ENCODE results near the gene DCST2. TPM values are rescaled to one million over a fixed set of nuclear protein-coding genes. Genes with fewer than 3 reads are reported as not detected.
A peak's percentile ranks its signal among the peaks of the same experiment; 100 is the strongest.

DCST2 gene
- polyA plus RNA-seq, 4 donors: 1.9 to 27.1 (median 10.6) TPM

- Histone ChIP-seq H3K4me3 (ENCODE audit: low read depth in 1 of 3, low read length in 3 of 3) (no peak overlapping the region), H3K27ac (ENCODE audit: low read depth in 1 of 3, low read length in 2 of 3) (peak overlapping the region in 2 of 3 donors; percentile 8 to 56), H3K27me3 (ENCODE audit: control insufficient read depth in 3 of 3, insufficient read depth in 3 of 3, low read length in 3 of 3) (no peaks in the 10 kb centered on the region), H3K36me3 (ENCODE audit: control insufficient read depth in 3 of 3, insufficient read depth in 2 of 3, low read depth in 1 of 3, low read length in 3 of 3) (peaks cover 6 to 56% (median 19%) of the 10 kb centered on the region in 3 donors), H3K4me1 (ENCODE audit: control insufficient read depth in 3 of 3, insufficient read depth in 2 of 3, low read depth in 1 of 3, low read length in 2 of 3) (peaks cover 2 to 22% (median 5%) of the 10 kb centered on the region in 3 donors), H3K9me3 (ENCODE audit: control insufficient read depth in 2 of 2, insufficient read depth in 1 of 2, low read depth in 1 of 2, low read length in 1 of 2) (no peaks in the 10 kb centered on the region)
- FAIRE-seq (no peak), DNase-seq (no peak)
- 85 to 92% (median 85%) methylated on average over 8 of the region's 8 CpGs for WGBS, 3 donors
These were observed 14.8 kb downstream of the DCST2 start for GRCh38 chr1:155018617-155019348.

- DNase-seq (no peak), FAIRE-seq (no peak)
- H3K4me1 ChIP-seq (ENCODE audit: control insufficient read depth in 3 of 3, insufficient read depth in 2 of 3, low read depth in 1 of 3, low read length in 2 of 3): peaks cover 2 to 28% (median 13%) of the 10 kb centered on the region in 3 donors
- peaks cover 6 to 61% (median 19%) of the 10 kb centered on the region in 3 donors for H3K36me3 ChIP-seq (ENCODE audit: control insufficient read depth in 3 of 3, insufficient read depth in 2 of 3, low read depth in 1 of 3, low read length in 3 of 3)
- peak overlapping the region in 2 of 3 donors; percentile 26 to 38 for H3K4me3 ChIP-seq (ENCODE audit: low read depth in 1 of 3, low read length in 3 of 3)
- no peaks in the 10 kb centered on the region for H3K9me3 ChIP-seq (ENCODE audit: control insufficient read depth in 2 of 2, insufficient read depth in 1 of 2, low read depth in 1 of 2, low read length in 1 of 2)
- H3K27ac ChIP-seq (ENCODE audit: low read depth in 1 of 3, low read length in 2 of 3): peak overlapping the region; percentile 83 to 99 (median 93)
- no peaks in the 10 kb centered on the region for H3K27me3 ChIP-seq (ENCODE audit: control insufficient read depth in 3 of 3, insufficient read depth in 3 of 3, low read length in 3 of 3)
- WGBS, 3 donors: 32 to 43% (median 39%) methylated on average over 6 of the region's 6 CpGs
These were observed 15.7 kb downstream of the DCST2 start for GRCh38 chr1:155017946-155018316.

- DNase-seq (peak; percentile 97 to 98), FAIRE-seq (no peak)
- WGBS, 3 donors: 3 to 6% (median 4%) methylated on average over 16 to 49 of the region's 49 CpGs
- H3K36me3 ChIP-seq (ENCODE audit: control insufficient read depth in 3 of 3, insufficient read depth in 2 of 3, low read depth in 1 of 3, low read length in 3 of 3): peaks cover 6 to 68% (median 19%) of the 10 kb centered on the region in 3 donors
- no peaks in the 10 kb centered on the region for H3K27me3 ChIP-seq (ENCODE audit: control insufficient read depth in 3 of 3, insufficient read depth in 3 of 3, low read length in 3 of 3)
- no peaks in the 10 kb centered on the region for H3K9me3 ChIP-seq (ENCODE audit: control insufficient read depth in 2 of 2, insufficient read depth in 1 of 2, low read depth in 1 of 2, low read length in 1 of 2)
- peak overlapping the region; percentile 4 to 38 (median 26) for H3K4me3 ChIP-seq (ENCODE audit: low read depth in 1 of 3, low read length in 3 of 3)
- H3K27ac ChIP-seq (ENCODE audit: low read depth in 1 of 3, low read length in 2 of 3): peak overlapping the region; percentile 83 to 99 (median 93)
- H3K4me1 ChIP-seq (ENCODE audit: control insufficient read depth in 3 of 3, insufficient read depth in 2 of 3, low read depth in 1 of 3, low read length in 2 of 3): peaks cover 2 to 34% (median 15%) of the 10 kb centered on the region in 3 donors
These were observed 16.3 kb downstream of the DCST2 start for GRCh38 chr1:155017041-155017945.

GRCh38 chr1:155016231-155016831 lies 17.2 kb downstream of the DCST2 start:
- Histone ChIP-seq H3K4me1 (ENCODE audit: control insufficient read depth in 3 of 3, insufficient read depth in 2 of 3, low read depth in 1 of 3, low read length in 2 of 3) (peaks cover 2 to 44% (median 25%) of the 10 kb centered on the region in 3 donors), H3K4me3 (ENCODE audit: low read depth in 1 of 3, low read length in 3 of 3) (no peak overlapping the region), H3K27ac (ENCODE audit: low read depth in 1 of 3, low read length in 2 of 3) (peak overlapping the region; percentile 83 to 99 (median 93)), H3K27me3 (ENCODE audit: control insufficient read depth in 3 of 3, insufficient read depth in 3 of 3, low read length in 3 of 3) (no peaks in the 10 kb centered on the region), H3K36me3 (ENCODE audit: control insufficient read depth in 3 of 3, insufficient read depth in 2 of 3, low read depth in 1 of 3, low read length in 3 of 3) (peaks cover 6 to 77% (median 19%) of the 10 kb centered on the region in 3 donors), H3K9me3 (ENCODE audit: control insufficient read depth in 2 of 2, insufficient read depth in 1 of 2, low read depth in 1 of 2, low read length in 1 of 2) (no peaks in the 10 kb centered on the region)
- 56 to 68% (median 67%) methylated on average over 26 of the region's 26 CpGs for whole genome bisulfite sequencing, 3 donors
- DNase-seq (no peak), FAIRE-seq (no peak)

GRCh38 chr1:155015527-155016230 lies 17.9 kb downstream of the DCST2 start:
- DNase-seq: no peak
- FAIRE-seq: no peak
- H3K4me1 ChIP-seq (ENCODE audit: control insufficient read depth in 3 of 3, insufficient read depth in 2 of 3, low read depth in 1 of 3, low read length in 2 of 3): peaks cover 2 to 51% (median 31%) of the 10 kb centered on the region in 3 donors
- WGBS, 3 donors: 69 to 80% (median 74%) methylated on average over 16 of the region's 16 CpGs
- H3K36me3 ChIP-seq (ENCODE audit: control insufficient read depth in 3 of 3, insufficient read depth in 2 of 3, low read depth in 1 of 3, low read length in 3 of 3): peaks cover 6 to 84% (median 22%) of the 10 kb centered on the region in 3 donors
- no peaks in the 10 kb centered on the region for H3K27me3 ChIP-seq (ENCODE audit: control insufficient read depth in 3 of 3, insufficient read depth in 3 of 3, low read length in 3 of 3)
- H3K9me3 ChIP-seq (ENCODE audit: control insufficient read depth in 2 of 2, insufficient read depth in 1 of 2, low read depth in 1 of 2, low read length in 1 of 2): no peaks in the 10 kb centered on the region
- no peak overlapping the region for H3K4me3 ChIP-seq (ENCODE audit: low read depth in 1 of 3, low read length in 3 of 3)
- peak overlapping the region in 2 of 3 donors; percentile 83 to 99 for H3K27ac ChIP-seq (ENCODE audit: low read depth in 1 of 3, low read length in 2 of 3)

GRCh38 chr1:155014709-155015508 lies 18.7 kb downstream of the DCST2 start:
- Histone ChIP-seq H3K36me3 (ENCODE audit: control insufficient read depth in 3 of 3, insufficient read depth in 2 of 3, low read depth in 1 of 3, low read length in 3 of 3) (peaks cover 6 to 91% (median 22%) of the 10 kb centered on the region in 3 donors), H3K4me1 (ENCODE audit: control insufficient read depth in 3 of 3, insufficient read depth in 2 of 3, low read depth in 1 of 3, low read length in 2 of 3) (peaks cover 2 to 58% (median 33%) of the 10 kb centered on the region in 3 donors), H3K27ac (ENCODE audit: low read depth in 1 of 3, low read length in 2 of 3) (peak overlapping the region in 2 of 3 donors; percentile 5 to 99), H3K27me3 (ENCODE audit: control insufficient read depth in 3 of 3, insufficient read depth in 3 of 3, low read length in 3 of 3) (no peaks in the 10 kb centered on the region), H3K9me3 (ENCODE audit: control insufficient read depth in 2 of 2, insufficient read depth in 1 of 2, low read depth in 1 of 2, low read length in 1 of 2) (no peaks in the 10 kb centered on the region), H3K4me3 (ENCODE audit: low read depth in 1 of 3, low read length in 3 of 3) (no peak overlapping the region)
- DNase-seq (no peak), FAIRE-seq (no peak)
- WGBS, 3 donors: 87 to 90% (median 88%) methylated on average over 30 to 31 of the region's 31 CpGs

GRCh38 chr1:155013632-155014031 lies 19.9 kb downstream of the DCST2 start:
- H3K36me3 ChIP-seq (ENCODE audit: control insufficient read depth in 3 of 3, insufficient read depth in 2 of 3, low read depth in 1 of 3, low read length in 3 of 3): peaks cover 6 to 95% (median 22%) of the 10 kb centered on the region in 3 donors
- no peak for FAIRE-seq
- peak overlapping the region; percentile 48 to 95 (median 84) for H3K27ac ChIP-seq (ENCODE audit: low read depth in 1 of 3, low read length in 2 of 3)
- no peaks in the 10 kb centered on the region for H3K9me3 ChIP-seq (ENCODE audit: control insufficient read depth in 2 of 2, insufficient read depth in 1 of 2, low read depth in 1 of 2, low read length in 1 of 2)
- no peak overlapping the region for H3K4me3 ChIP-seq (ENCODE audit: low read depth in 1 of 3, low read length in 3 of 3)
- WGBS, 3 donors: 7 to 35% (median 32%) methylated on average over 8 of the region's 8 CpGs
- H3K27me3 ChIP-seq (ENCODE audit: control insufficient read depth in 3 of 3, insufficient read depth in 3 of 3, low read length in 3 of 3): no peaks in the 10 kb centered on the region
- peak in 1 of 2 donors; percentile 71 for DNase-seq
- H3K4me1 ChIP-seq (ENCODE audit: control insufficient read depth in 3 of 3, insufficient read depth in 2 of 3, low read depth in 1 of 3, low read length in 2 of 3): peaks cover 2 to 71% (median 33%) of the 10 kb centered on the region in 3 donors

All from small intestine (tissue), 7 donors.